Measurements from ENCODE around the gene GRP.
"Not testable (repeated sequence)": the region's sequence is repeated elsewhere in the genome, so short reads cannot be mapped to it uniquely, and the experiment has no call there.

Gene GRP

DNA sequence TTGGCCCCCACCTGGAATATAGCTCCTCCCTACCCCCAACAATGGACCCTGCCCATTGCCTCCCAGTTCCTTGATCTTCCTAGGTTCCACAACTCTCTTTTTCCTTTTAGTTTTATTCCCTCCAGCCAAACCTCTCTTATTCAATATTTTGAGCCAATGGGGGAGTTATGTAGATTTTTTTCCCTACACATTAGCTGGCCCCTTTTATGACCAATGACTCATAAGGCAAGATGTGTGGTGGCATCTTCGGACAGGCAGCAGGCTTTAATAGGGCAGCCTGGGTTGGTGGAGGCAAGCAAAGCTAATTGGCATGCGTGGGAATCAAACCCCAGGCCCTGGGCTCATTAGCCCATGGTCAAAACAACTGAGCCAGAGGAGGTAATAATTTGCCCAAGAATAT, 9.2 kb downstream of the GRP start:
- no peak for DNase-seq (ENCODE audit: low read depth, low spot score)

GRCh38 chr18:59229701-59230443, 9.9 kb downstream of the GRP start:
- DNase-seq (ENCODE audit: low read depth, low spot score), result no peak

DNA sequence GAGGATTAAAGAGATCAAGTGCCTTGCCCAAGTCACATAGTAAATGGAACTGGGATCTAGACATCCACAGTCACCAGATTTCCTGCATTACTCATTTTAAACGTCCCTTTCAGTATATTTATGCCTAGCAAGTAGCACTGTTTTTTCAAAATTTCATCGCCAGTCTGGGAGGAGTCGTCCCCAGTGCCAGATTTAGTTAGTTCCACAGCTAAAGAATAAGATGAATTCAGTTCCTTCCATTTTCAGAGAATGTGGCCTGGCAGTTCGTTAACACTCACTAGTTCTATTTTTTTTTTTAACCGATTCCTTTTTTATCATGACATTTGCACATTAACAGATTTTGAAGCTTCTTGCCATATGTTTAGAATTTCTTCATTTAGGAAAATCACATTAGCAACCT, 11.2 kb downstream of the GRP start:
- no peak for DNase-seq (ENCODE audit: low read depth, low spot score)

DNA sequence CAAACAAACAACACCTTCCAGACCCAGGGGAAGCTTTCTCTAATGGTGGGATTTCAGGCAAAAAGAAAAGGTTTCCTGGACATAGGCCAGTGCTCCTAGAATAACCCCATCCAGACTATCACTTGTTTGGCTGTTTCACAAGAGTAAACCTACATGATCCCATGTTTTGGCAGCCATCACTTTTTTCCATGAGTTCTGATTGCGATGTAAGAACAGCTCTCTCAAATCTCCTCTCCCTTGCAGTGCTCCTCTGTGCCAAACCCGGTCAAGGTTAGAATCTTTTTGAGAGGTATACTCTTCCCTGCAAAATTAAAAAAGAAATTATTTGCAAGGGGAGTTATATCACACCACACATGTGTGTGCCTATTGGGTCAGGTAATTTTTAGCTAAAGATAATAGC, 11.9 kb downstream of the GRP start:
- DNase-seq (ENCODE audit: low read depth, low spot score), result no peak

DNA sequence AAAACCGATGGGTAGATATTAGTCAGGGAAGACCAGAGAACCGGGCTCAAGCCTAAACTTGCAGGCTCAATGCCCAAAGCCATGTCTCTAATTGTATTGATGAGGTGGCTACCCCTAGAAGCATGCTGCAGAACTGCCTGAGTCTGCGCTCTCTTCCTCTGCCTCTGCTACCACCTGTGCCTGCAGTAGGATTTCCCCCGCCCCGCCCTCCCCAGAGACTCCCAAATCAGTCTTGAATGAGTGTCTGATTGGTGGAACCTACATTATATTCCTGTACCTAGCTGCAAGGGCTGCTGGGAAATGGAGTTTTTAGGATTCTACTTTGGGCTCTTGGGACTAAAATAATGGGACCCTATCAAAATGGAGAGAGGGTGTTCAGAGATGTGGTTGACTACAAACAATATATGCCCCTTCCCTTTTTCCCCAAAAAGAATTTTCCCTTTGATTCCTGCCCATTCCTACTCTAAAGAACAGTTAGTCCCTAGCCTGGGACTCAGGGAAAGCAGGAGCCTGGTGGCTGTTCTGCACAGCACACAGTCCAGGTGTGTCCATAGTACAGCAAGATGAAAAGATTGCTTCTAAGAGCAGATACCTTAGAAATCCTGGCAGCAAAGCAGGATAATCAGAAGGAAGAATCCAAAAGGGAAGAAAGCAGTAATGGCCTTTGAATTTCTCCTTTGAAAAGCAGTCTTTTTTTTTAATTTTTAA, 12.5 kb downstream of the GRP start:
- no peak for DNase-seq (ENCODE audit: low read depth, low spot score)

DNA sequence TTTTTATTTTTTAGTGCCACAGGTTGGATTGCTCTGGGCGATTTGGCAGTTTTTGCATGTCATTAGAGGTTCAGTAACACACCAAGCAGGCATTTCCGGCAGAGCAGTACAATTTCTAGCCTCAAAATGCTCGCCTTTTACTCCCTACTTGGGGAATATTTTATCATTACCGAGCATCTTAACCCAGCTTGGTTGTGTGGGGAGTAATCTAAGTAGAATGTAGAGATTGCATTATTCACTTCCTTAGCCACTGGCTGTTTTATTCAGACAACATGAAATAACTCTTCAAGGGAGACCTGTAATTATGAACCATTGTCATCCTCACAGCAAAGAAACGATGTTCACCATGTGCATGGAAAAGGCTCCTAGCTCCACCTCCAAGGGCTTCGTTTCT, 13.1 kb downstream of the GRP start:
- no peak for DNase-seq (ENCODE audit: low read depth, low spot score)

DNA sequence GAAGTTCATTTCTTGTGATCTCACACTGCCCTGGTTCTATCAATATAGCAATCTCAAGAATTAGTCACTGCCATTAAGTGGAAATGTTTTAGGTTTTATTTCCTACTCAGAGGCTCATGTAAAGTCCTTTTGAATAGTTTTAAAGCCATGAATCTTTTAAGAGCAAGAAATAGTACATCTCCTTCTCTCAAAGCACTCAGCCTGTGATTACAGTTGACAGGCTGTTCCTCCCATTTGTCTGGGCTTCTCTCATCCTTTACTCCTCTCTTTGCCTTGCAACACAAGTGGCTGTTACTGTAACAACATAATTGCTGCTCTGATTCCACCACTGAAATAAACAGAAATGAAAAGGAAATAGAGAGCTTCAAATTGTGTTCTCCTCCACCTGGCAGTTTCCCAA, 18.4 kb downstream of the GRP start:
- no peak for DNase-seq (ENCODE audit: low read depth, low spot score)

- DNase-seq (ENCODE audit: low read depth, low spot score), result no peak
Observed at GRCh38 chr18:59239642-59240041, 19.7 kb downstream of the GRP start.

DNA sequence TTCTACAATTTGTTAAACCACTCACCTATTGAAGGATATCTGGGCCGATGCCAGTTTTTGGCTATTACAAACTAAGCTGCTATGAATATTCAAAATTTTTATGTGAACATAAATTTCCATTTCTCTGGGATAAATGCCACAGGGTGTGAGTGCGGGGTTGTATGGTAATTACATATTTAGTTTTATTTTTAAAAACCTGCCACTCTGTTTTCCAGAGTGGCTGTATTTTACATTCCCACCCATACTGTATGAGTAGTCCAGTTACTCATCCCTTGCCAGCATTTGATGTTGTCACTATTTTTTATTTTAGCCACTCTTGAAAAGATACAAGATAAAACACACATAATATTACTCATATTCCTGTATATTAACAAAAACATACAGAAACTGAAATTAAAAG, 22.9 kb downstream of the GRP start:
- no peak for DNase-seq (ENCODE audit: low read depth, low spot score)

GRCh38 chr18:59246796-59247195, 26.8 kb downstream of the GRP start:
- DNase-seq (ENCODE audit: low read depth, low spot score), result no peak

GRCh38 chr18:59249199-59249774, 29.3 kb downstream of the GRP start:
- peak; percentile 80 for DNase-seq (ENCODE audit: low read depth, low spot score)

DNA sequence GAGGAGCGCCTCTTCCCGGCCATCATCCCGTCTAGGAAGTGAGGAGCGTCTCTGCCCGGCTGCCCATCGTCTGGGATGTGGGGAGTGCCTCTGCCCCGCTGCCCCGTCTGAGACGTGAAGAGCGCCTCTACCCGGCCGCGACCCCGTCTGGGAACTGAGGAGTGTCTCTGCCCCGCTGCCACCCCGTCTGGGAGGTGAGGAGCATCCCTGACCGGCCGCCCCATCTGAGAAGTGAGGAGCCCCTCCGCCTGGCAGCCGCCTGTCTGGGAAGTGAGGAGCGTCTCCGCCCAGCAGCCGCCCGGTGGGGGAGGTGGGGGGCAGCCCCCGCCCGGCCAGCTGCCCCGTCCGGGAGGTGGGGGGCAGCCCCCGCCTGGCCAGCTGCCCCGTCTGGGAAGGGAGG, 35.5 kb downstream of the GRP start:
- not testable (repeated sequence) for DNase-seq (ENCODE audit: low read depth, low spot score)

- not testable (repeated sequence) for DNase-seq (ENCODE audit: low read depth, low spot score)
Observed at GRCh38 chr18:59261842-59262241, 41.9 kb downstream of the GRP start.

DNA sequence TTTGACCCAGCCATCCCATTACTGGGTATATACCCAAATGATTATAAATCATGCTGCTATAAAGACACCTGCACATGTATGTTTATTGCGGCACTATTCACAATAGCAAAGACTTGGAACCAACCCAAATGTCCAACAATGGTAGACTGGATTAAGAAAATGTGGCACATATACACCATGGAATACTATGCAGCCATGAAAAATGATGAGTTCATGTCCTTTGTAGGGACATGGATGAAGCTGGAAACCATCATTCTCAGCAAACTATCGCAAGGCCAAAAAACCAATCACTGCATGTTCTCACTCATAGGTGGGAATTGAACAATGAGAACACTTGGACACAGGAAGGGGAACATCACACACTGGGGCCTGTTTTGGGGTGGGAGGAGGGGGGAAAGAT, 42.3 kb downstream of the GRP start:
- DNase-seq (ENCODE audit: low read depth, low spot score), result not testable (repeated sequence)

GRCh38 chr18:59263661-59264060, 43.7 kb downstream of the GRP start:
- no peak for DNase-seq (ENCODE audit: low read depth, low spot score)

- peak; percentile 21 for DNase-seq (ENCODE audit: low read depth, low spot score)
Observed at GRCh38 chr18:59264121-59264571, 44.2 kb downstream of the GRP start.

- DNase-seq (ENCODE audit: low read depth, low spot score), result no peak
Observed at GRCh38 chr18:59264651-59265245, 44.8 kb downstream of the GRP start.

- no peak for DNase-seq (ENCODE audit: low read depth, low spot score)
Observed at GRCh38 chr18:59265246-59265973, 45.5 kb downstream of the GRP start.

GRCh38 chr18:59265974-59266369, 46.0 kb downstream of the GRP start:
- DNase-seq (ENCODE audit: low read depth, low spot score), result no peak

DNA sequence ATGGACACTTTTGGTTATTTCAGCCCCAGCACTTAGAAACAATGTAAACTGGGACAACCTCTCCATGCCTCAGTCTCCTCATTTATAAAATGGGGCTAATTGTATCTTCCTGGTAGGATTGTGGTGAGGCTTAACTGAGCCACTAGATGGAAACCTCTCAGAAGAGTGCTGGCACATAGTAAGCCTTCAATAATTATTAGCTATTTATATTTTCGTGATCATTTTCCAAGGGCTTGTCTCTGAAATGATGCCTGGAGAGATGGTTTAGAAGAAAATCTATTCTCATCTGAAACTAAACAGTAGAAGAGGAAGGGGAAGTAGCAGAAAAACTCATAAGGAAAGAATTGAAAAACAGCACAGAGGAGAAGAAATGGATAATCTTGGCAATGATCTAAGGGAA, 46.5 kb downstream of the GRP start:
- DNase-seq (ENCODE audit: low read depth, low spot score), result no peak

DNA sequence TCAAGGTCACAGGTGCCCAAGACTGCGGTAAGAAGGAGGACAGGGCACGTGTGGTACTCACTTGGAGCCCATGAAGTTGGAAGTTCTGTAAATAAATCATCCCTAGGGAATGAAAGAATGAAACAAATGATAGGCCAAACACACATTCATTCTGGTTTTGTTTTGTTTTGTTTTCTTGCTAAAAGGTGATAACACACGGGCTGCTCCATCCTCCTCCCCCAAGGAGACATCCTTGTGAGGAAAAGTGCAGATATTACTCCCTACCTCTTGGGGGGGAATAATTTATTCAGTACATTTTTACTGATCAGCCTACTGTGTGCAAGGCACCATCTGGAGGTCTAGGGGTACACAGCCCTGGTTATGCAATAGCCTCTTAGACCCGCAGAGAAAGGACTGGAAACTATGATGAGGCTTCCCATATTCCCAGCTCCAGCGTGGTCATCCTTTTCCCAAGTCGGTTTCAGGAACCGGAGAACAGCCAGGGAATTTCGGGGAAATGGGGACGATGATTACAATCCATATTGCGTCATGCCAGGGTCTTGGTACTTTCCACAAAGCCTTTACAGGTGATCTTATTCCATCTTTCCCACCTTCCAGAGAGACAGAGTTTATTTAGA, 47.0 kb downstream of the GRP start:
- DNase-seq (ENCODE audit: low read depth, low spot score), result no peak
